K562 (cell line): ENCODE results near the gene ZCWPW1. TPM values are rescaled to one million over a fixed set of nuclear protein-coding genes. Genes with fewer than 3 reads are reported as not detected.
A peak's percentile ranks its signal among the peaks of the same experiment; 100 is the strongest.

ENCODE experiments used
- ATF7 ChIP-seq: fragments of 450-650 bp; IDR thresholded peaks from 2 replicates; pipeline ENCODE4 v1.7.1; 2014; ENCODE audit warnings: mild to moderate bottlenecking, moderate library complexity
- CC2D1A ChIP-seq: fragments of 450-650 bp; IDR thresholded peaks from 2 replicates; pipeline ENCODE4 v1.6.1; 2017; ENCODE audit warnings: mild to moderate bottlenecking
- CCNT2 ChIP-seq: IDR thresholded peaks from 2 replicates; pipeline ENCODE4 v1.6.1; 2011; ENCODE audit warnings: borderline replicate concordance, low read depth, mild to moderate bottlenecking, moderate library complexity, mixed read lengths, low read length; ENCODE audit not compliant: insufficient read length; ENCODE audit errors: extremely low read depth
- CHD4 ChIP-seq: fragments of 200-600 bp; sonication (generic); IDR thresholded peaks from 3 replicates; pipeline ENCODE4 v1.6.1; 2012; ENCODE audit warnings: low read depth, mild to moderate bottlenecking, mixed read lengths, low read length, inconsistent platforms; ENCODE audit not compliant: insufficient read depth, insufficient replicate concordance, poor library complexity, severe bottlenecking
- DEAF1 ChIP-seq: fragments of 450-650 bp; formaldehyde crosslinking; IDR thresholded peaks from 2 replicates; pipeline ENCODE4 v1.4.0; 2020; ENCODE audit warnings: mild to moderate bottlenecking, moderate library complexity
- FIP1L1 ChIP-seq: fragments of 200-400 bp; formaldehyde crosslinking; IDR thresholded peaks from 2 replicates; pipeline ENCODE4 v1.6.1; 2018; ENCODE audit warnings: mild to moderate bottlenecking, low read depth, low read length; ENCODE audit not compliant: poor library complexity, severe bottlenecking
- FOXA3 ChIP-seq, 2 experiments: fragments of 450-650 bp in 1 of 2; sonication (generic) in 1 of 2; formaldehyde crosslinking; IDR thresholded peaks in 1 of 2; conservative IDR thresholded peaks in 1 of 2; 2 replicates each; pipeline versions ENCODE4 v1.4.0 to v1.8.0; 2020 to 2022; ENCODE audit warnings: mild to moderate bottlenecking in 2 of 2, missing genetic modification reagents in 1 of 2
- HCFC1 ChIP-seq: IDR thresholded peaks from 2 replicates; pipeline ENCODE4 v1.6.1; 2012; ENCODE audit warnings: low read depth, low read length, improper control_type of control experiment
- IRF1 ChIP-seq: sonication (generic); formaldehyde crosslinking; IDR thresholded peaks from 2 replicates; pipeline ENCODE4 v1.8.0; 2022; ENCODE audit warnings: missing genetic modification reagents, mild to moderate bottlenecking, borderline replicate concordance
- KLF1 ChIP-seq: fragments of 450-650 bp; IDR thresholded peaks from 2 replicates; pipeline ENCODE4 v1.6.1; 2016; ENCODE audit warnings: missing genetic modification characterization, missing compliant biosample characterization
- RBFOX2 ChIP-seq: fragments of 200-400 bp; formaldehyde crosslinking; IDR thresholded peaks from 2 replicates; pipeline ENCODE4 v1.6.1; 2017; ENCODE audit warnings: low read depth, mild to moderate bottlenecking, low read length, moderate library complexity
- RBM25 ChIP-seq: fragments of 200-400 bp; formaldehyde crosslinking; IDR thresholded peaks from 2 replicates; pipeline ENCODE4 v1.6.1; 2018; ENCODE audit warnings: low read length, low read depth, moderate library complexity; ENCODE audit not compliant: severe bottlenecking
- RBM34 ChIP-seq: fragments of 200-400 bp; formaldehyde crosslinking; IDR thresholded peaks from 2 replicates; pipeline ENCODE4 v1.6.1; 2018; ENCODE audit warnings: low read length, borderline replicate concordance; ENCODE audit not compliant: insufficient read depth
- STAT5A ChIP-seq: IDR thresholded peaks from 2 replicates; pipeline ENCODE4 v1.6.1; 2012; ENCODE audit warnings: low read length, inconsistent platforms, borderline replicate concordance
- TSHZ1 ChIP-seq: fragments of 250-450 bp; sonication (Bioruptor Pico); IDR thresholded peaks from 2 replicates; pipeline ENCODE4 v1.4.0; 2020; ENCODE audit warnings: mild to moderate bottlenecking, moderate library complexity
- XRCC4 ChIP-seq: IDR thresholded peaks from one replicate; pipeline ENCODE4 v1.6.1; 2011; ENCODE audit not compliant: insufficient read depth, insufficient read length; ENCODE audit errors: extremely low read depth
- ZNF253 ChIP-seq: fragments of 250-450 bp; sonication (Bioruptor Pico); conservative IDR thresholded peaks from 2 replicates; pipeline ENCODE4 v1.6.1; 2021; ENCODE audit warnings: mild to moderate bottlenecking
- polyA plus RNA-seq, 8 experiments: library from polyadenylated mRNA; depleted of rRNA in 4 of 8; stranded (reverse) in 5 of 8; unstranded in 3 of 8; fragments of >200 nt; fragmentation: Nextera tagmentation in 2 of 8; fragmentation: Illumina TruSeq in 1 of 8; extraction: Ambion mirVana in 2 of 8; extraction: Trizol in 1 of 8; gene quantifications; 2 replicates each; pipeline versions ENCODE4 v1.2.1 to v1.2.3, GENCODE V29; 2011 to 2014; ENCODE audit warnings: inconsistent platforms in 1 of 8, missing spikeins in 1 of 8
- total RNA-seq, 7 experiments: library from RNA; depleted of rRNA in 6 of 7; stranded (reverse); fragments of >200 nt in 6 of 7; fragmentation: Illumina TruSeq in 2 of 7; extraction: Trizol in 2 of 7; gene quantifications; 2 replicates each; pipeline versions ENCODE4 v1.2.1 to v1.2.3, GENCODE V29; 2011 to 2021; ENCODE audit warnings: low replicate concordance in 1 of 7

Gene ZCWPW1
- total and polyA plus RNA-seq, 9 of the 15 experiments (the other 6 are each of a cell fraction or from before 2014, with no cell fraction given) = 0.18 to 1.7 (median 1.2) TPM

- TF ChIP-seq TSHZ1 (CRISPR knock-in tag) (no peak), RBM25 (no peak), CHD4 (no peak), FIP1L1 (no peak), RBFOX2 (peak; percentile 72), KLF1 (tag) (no peak), DEAF1 (CRISPR knock-in tag) (peak; percentile 80), CC2D1A (peak; percentile 83), XRCC4 (no peak), ATF7 (no peak), STAT5A (no peak), CCNT2 (peak; percentile 31), RBM34 (no peak), FOXA3 (CRISPR knock-in tag; conservative IDR thresholded peaks at IDR 0.05 in 1 of 2, IDR thresholded peaks at IDR 0.05 in 1 of 2) (no peak), ZNF253 (CRISPR knock-in tag) (no peak), HCFC1 (peak; percentile 19; the same call in 1 of the 2 replicates), IRF1 (CRISPR knock-in tag) (0 out of 2 replicates have a peak, but pooled peaks have one; percentile 4)
Observed at GRCh38 chr7:100469227-100470044, 40.9 kb upstream of the ZCWPW1 start (continued).
